Right lobe of liver (tissue), 6 donors: ENCODE measurements around the gene CCL28. TPM values are rescaled to one million over a fixed set of nuclear protein-coding genes. Genes with fewer than 3 reads are reported as not detected.

Experiments
- ATAC-seq, 4 donors: fragments of 200-7000 bp; cut with Tn5 transposase; one replicate each; pipeline ENCODE4 v1.9.1; 2020; ENCODE audit warnings: mild to moderate bottlenecking in 4 of 4, moderate library complexity in 4 of 4
- DNase-seq, 3 donors: peaks; one replicate each; pipeline ENCODE4 v3.0.0-alpha.2; 2020
- H3K27ac ChIP-seq, 3 donors: fragments of 200-600 bp; one replicate each; pipeline ENCODE4 v1.8.0; 2022
- H3K27me3 ChIP-seq, 2 donors: fragments of 200-600 bp; one replicate each; pipeline ENCODE4 v1.8.0; 2022
- H3K36me3 ChIP-seq, 4 donors: fragments of 200-600 bp; sonication (generic) in 1 of 4; one replicate each; pipeline versions ENCODE4 v1.5.1 to v1.8.0; 2017 to 2022; ENCODE audit warnings: control low read depth in 1 of 4
- H3K4me1 ChIP-seq, 4 donors: fragments of 200-600 bp; sonication (generic) in 1 of 4; one replicate each; pipeline versions ENCODE4 v1.5.1 to v1.8.0; 2017 to 2022; ENCODE audit warnings: control low read depth in 1 of 4
- H3K4me3 ChIP-seq, 3 donors: fragments of 200-600 bp; one replicate each; pipeline ENCODE4 v1.8.0; 2022
- H3K9me3 ChIP-seq, 4 donors: fragments of 200-600 bp; sonication (generic) in 1 of 4; one replicate each; pipeline versions ENCODE4 v1.5.1 to v1.8.0; 2017 to 2022; ENCODE audit warnings: control low read depth in 1 of 4
- POLR2A ChIP-seq: fragments of 450-650 bp; IDR thresholded peaks from one replicate; pipeline ENCODE4 v1.6.1; 2017; ENCODE audit warnings: antibody characterized with exemption, mild to moderate bottlenecking
- WGBS: methylation state at CpG from one replicate; pipeline ENCODE4 v1.1.6; 2018; ENCODE audit warnings: low coverage, low lambda C conversion rate; ENCODE audit not compliant: insufficient coverage; ENCODE audit errors: missing lambda C conversion rate; 5-methylcytosine and 5-hydroxymethylcytosine counted together
- intact Hi-C, 2 donors: fragments of 100-400 bp; cut with DNase I; formaldehyde crosslinking; loops; one replicate each; pipeline versions ENCODE4 v1.11.2 to v1.14.1; 2022
- total RNA-seq, 6 experiments: library from RNA; depleted of rRNA in 2 of 6; stranded (reverse); fragments of >200 nt in 2 of 6; fragmentation: NEBNext Ultra II Directional in 3 of 6; extraction: Animal tissue kit (Norgen Biotek cat#: 25700) in 3 of 6; gene quantifications; one replicate each; pipeline versions ENCODE4 v1.1.0 to v1.2.4, GENCODE V29; 2016 to 2023
- TF ChIP-seq, protein P1 (sequence below), 4 donors: fragments of 200-600 bp in 3 of 4; fragments of 450-650 bp in 1 of 4; IDR thresholded peaks; one replicate each; pipeline versions ENCODE4 v1.5.1 to v1.8.0; 2016 to 2022; ENCODE audit warnings: antibody characterized with exemption in 4 of 4, mild to moderate bottlenecking in 2 of 4
- donor health status: DM: no; HTN: yes; CAD: no.
- donor health status: DM: no; HTN: no; CAD: no.
- donor health status: DM: no; HTN: no; CAD: no.
- donor health status: DM: no; HTN: yes; CAD: no.
- donor health status: DM: no; HTN: yes; CAD: no.

Gene CCL28
- total RNA-seq, 6 experiments from 2014 or later, result 1.00 to 2.3 (median 1.3) TPM

DNA sequence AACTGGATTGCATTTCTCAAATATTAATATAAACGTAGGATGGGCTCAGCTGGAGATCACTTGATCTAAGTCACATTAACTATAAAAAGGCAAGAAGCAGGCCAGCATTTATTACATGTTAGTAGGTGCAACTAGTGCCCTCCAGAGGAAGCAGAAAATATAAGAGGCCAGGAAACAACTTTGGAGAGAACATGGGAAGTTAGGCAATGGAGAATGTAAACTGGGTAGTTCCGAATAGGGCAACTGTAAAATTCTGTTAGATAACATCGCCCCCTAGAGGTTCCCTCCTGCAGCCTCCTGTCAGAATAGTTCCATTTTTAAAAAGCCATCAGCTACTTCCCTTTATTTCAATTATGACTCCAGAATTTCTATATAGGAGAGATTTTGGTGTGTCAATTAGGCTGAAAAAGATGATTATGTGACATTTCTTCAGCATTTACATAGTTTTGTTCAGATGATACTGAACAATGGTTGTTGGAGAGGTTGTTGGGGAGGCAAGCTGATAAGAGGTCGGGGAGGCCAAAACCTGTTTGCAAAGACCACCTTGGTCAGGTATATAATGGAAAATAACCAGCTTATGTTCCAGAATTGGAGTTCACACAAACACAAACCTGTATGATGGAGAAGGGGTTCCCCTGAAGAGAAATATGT lies 22.4 kb downstream of the CCL28 start:
- intact Hi-C loops, result loop anchor here in 1 of 2 donors (10.0 kb wide), 2 partner anchors 95 to 165 kb away; partner anchors contain the start of gene TMEM267
- no peaks in the 10 kb centered on the region for H3K9me3 ChIP-seq
- no peak overlapping the region for H3K27ac ChIP-seq
- ATAC-seq, result peak; percentile 99 to 100 (median 100)
- H3K27me3 ChIP-seq, result no peaks in the 10 kb centered on the region
- H3K36me3 ChIP-seq, result no peaks in the 10 kb centered on the region
- DNase-seq, result peak in 1 of 3 donors; percentile 60
- WGBS, result 23% methylated on average over 4 of the region's 4 CpGs
- TF ChIP-seq, protein P1, sequence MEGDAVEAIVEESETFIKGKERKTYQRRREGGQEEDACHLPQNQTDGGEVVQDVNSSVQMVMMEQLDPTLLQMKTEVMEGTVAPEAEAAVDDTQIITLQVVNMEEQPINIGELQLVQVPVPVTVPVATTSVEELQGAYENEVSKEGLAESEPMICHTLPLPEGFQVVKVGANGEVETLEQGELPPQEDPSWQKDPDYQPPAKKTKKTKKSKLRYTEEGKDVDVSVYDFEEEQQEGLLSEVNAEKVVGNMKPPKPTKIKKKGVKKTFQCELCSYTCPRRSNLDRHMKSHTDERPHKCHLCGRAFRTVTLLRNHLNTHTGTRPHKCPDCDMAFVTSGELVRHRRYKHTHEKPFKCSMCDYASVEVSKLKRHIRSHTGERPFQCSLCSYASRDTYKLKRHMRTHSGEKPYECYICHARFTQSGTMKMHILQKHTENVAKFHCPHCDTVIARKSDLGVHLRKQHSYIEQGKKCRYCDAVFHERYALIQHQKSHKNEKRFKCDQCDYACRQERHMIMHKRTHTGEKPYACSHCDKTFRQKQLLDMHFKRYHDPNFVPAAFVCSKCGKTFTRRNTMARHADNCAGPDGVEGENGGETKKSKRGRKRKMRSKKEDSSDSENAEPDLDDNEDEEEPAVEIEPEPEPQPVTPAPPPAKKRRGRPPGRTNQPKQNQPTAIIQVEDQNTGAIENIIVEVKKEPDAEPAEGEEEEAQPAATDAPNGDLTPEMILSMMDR (IDR thresholded peaks at IDR 0.05), result peak; percentile 95 to 99 (median 96)
- TF ChIP-seq POLR2A, result no peak
- H3K4me3 ChIP-seq, result no peak overlapping the region
- H3K4me1 ChIP-seq, result no peaks in the 10 kb centered on the region

GRCh38 chr5:43386960-43387362 lies 25.2 kb downstream of the CCL28 start:
- intact Hi-C loops, result loop anchor here in 1 of 2 donors (10.0 kb wide), 1 partner anchor 162 kb away; no protein-coding TSS in a partner anchor
- H3K4me1 ChIP-seq, result no peaks in the 10 kb centered on the region
- H3K27me3 ChIP-seq, result no peaks in the 10 kb centered on the region
- ATAC-seq (no peak), DNase-seq (no peak)
- no peak overlapping the region for H3K27ac ChIP-seq
- H3K36me3 ChIP-seq, result no peaks in the 10 kb centered on the region
- H3K9me3 ChIP-seq, result no peaks in the 10 kb centered on the region
- 43% methylated on average over 1 of the region's 3 CpGs for WGBS
- H3K4me3 ChIP-seq, result no peak overlapping the region
- no peak for TF ChIP-seq POLR2A
- TF ChIP-seq, protein P1 (IDR thresholded peaks at IDR 0.05), result no peak

DNA sequence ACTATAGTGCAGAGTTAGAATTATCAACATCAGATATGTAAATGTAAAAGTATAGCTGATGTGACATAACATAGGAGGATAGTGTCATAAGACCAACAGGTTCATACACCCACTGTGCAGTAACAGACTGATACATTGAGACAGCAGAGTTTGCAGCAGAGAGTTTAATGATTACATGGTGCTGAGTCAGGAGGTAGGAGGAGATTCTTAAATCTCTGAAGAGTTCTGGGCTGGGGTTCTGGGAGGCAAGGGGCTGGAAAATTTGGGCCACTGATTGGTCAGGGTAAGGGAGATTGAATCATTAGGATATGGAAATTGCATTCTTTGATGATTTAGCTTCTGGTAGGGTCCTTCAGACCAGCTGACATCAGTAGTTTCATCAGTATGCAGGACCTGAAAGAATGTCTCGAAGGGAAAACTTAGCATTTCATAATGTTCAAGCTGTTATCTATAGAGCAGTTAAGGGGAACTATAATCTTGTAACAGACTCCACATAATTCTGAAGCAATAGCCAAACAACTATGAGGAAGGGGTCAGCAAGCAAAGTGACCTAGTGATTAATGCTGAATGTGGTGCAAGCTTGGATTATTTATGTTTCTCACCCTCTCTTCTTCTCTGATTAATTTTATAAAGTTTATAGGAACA lies 35.6 kb downstream of the CCL28 start:
- DNase-seq, result no peak
- intact Hi-C loops, result no loop called here
- WGBS, result 70% methylated on average over 1 of the region's 1 CpG

GRCh38 chr5:43371821-43372220 lies 40.4 kb downstream of the CCL28 start:
- Histone ChIP-seq H3K4me1 (no peaks in the 10 kb centered on the region), H3K4me3 (no peak overlapping the region), H3K27ac (no peak overlapping the region), H3K36me3 (no peaks in the 10 kb centered on the region), H3K27me3 (no peaks in the 10 kb centered on the region), H3K9me3 (peaks cover 0 to 2% (median 0%) of the 10 kb centered on the region in 4 donors)
- no peak for TF ChIP-seq POLR2A
- TF ChIP-seq, protein P1 (IDR thresholded peaks at IDR 0.05), result no peak
- intact Hi-C loops, result no loop called here
- DNase-seq (no peak), ATAC-seq (no peak)

More for the DNA sequence above, 35.6 kb downstream of the CCL28 start:
- Histone ChIP-seq H3K4me3 (no peak overlapping the region), H3K9me3 (peaks cover 0 to 2% (median 0%) of the 10 kb centered on the region in 4 donors), H3K4me1 (no peaks in the 10 kb centered on the region), H3K27me3 (no peaks in the 10 kb centered on the region), H3K27ac (no peak overlapping the region), H3K36me3 (no peaks in the 10 kb centered on the region)
- ATAC-seq, result no peak
- no peak for TF ChIP-seq POLR2A
- TF ChIP-seq, protein P1 (IDR thresholded peaks at IDR 0.05), result no peak
